Ishikawa (cell line): ENCODE data around the gene CGB3.

Experiments
- EGR1 ChIP-seq: IDR thresholded peaks from 2 replicates; pipeline ENCODE4 v1.6.1; 2012
- EP300 ChIP-seq: IDR thresholded peaks from 2 replicates; pipeline ENCODE4 v1.6.1; 2012; ENCODE audit warnings: borderline replicate concordance
- FOXM1 ChIP-seq: IDR thresholded peaks from 2 replicates; pipeline ENCODE4 v1.6.1; 2012; ENCODE audit warnings: low read depth, borderline replicate concordance
- NFIC ChIP-seq: IDR thresholded peaks from 2 replicates; pipeline ENCODE4 v1.6.1; 2012
- RAD21 ChIP-seq: IDR thresholded peaks from 2 replicates; pipeline ENCODE4 v1.6.1; 2012; ENCODE audit warnings: low read depth
- TCF12 ChIP-seq: IDR thresholded peaks from 2 replicates; pipeline ENCODE4 v1.6.1; 2012; ENCODE audit warnings: low read depth
- TEAD4 ChIP-seq: IDR thresholded peaks from 2 replicates; pipeline ENCODE4 v1.6.1; 2012
- YY1 ChIP-seq: IDR thresholded peaks from 2 replicates; pipeline ENCODE4 v1.6.1; 2012; ENCODE audit warnings: low read depth
- ZBTB7A ChIP-seq: IDR thresholded peaks from 2 replicates; pipeline ENCODE4 v1.6.1; 2012; ENCODE audit warnings: low read depth
- TF ChIP-seq, protein P1 (sequence below): IDR thresholded peaks from 2 replicates; pipeline ENCODE4 v1.6.1; 2012; ENCODE audit warnings: low read depth, mild to moderate bottlenecking
- TF ChIP-seq, protein P2 (sequence below): IDR thresholded peaks from 2 replicates; pipeline ENCODE4 v1.6.1; 2012

GRCh38 chr19:49017041-49017665 lies 7.0 kb downstream of the CGB3 start, which contains the start of gene LHB:
- no peak for TF ChIP-seq TCF12
- no peak for TF ChIP-seq RAD21
- no peak for TF ChIP-seq EP300
- no peak for TF ChIP-seq FOXM1
- TF ChIP-seq ZBTB7A = no peak
- TF ChIP-seq, protein P1, sequence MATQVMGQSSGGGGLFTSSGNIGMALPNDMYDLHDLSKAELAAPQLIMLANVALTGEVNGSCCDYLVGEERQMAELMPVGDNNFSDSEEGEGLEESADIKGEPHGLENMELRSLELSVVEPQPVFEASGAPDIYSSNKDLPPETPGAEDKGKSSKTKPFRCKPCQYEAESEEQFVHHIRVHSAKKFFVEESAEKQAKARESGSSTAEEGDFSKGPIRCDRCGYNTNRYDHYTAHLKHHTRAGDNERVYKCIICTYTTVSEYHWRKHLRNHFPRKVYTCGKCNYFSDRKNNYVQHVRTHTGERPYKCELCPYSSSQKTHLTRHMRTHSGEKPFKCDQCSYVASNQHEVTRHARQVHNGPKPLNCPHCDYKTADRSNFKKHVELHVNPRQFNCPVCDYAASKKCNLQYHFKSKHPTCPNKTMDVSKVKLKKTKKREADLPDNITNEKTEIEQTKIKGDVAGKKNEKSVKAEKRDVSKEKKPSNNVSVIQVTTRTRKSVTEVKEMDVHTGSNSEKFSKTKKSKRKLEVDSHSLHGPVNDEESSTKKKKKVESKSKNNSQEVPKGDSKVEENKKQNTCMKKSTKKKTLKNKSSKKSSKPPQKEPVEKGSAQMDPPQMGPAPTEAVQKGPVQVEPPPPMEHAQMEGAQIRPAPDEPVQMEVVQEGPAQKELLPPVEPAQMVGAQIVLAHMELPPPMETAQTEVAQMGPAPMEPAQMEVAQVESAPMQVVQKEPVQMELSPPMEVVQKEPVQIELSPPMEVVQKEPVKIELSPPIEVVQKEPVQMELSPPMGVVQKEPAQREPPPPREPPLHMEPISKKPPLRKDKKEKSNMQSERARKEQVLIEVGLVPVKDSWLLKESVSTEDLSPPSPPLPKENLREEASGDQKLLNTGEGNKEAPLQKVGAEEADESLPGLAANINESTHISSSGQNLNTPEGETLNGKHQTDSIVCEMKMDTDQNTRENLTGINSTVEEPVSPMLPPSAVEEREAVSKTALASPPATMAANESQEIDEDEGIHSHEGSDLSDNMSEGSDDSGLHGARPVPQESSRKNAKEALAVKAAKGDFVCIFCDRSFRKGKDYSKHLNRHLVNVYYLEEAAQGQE = no peak
- no peak for TF ChIP-seq NFIC
- TF ChIP-seq YY1 = no peak
- TF ChIP-seq EGR1 = no peak
- TF ChIP-seq, protein P2, sequence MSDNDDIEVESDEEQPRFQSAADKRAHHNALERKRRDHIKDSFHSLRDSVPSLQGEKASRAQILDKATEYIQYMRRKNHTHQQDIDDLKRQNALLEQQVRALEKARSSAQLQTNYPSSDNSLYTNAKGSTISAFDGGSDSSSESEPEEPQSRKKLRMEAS = no peak
- no peak for TF ChIP-seq TEAD4
